Panc1 (cell line): Measurements from ENCODE around the gene R3HDML. TPM values are rescaled to one million over a fixed set of nuclear protein-coding genes. Genes with fewer than 3 reads are reported as not detected.

Source experiments
- ATAC-seq: fragments of 200-7000 bp; cut with Tn5 transposase; 2 replicates; pipeline ENCODE4 v1.9.1; 2020; ENCODE audit warnings: mild to moderate bottlenecking, moderate library complexity
- BruUV-seq: library from RNA; stranded (reverse); fragments of 400-500 nt; replicated peaks from 2 replicates; lab custom pipeline; 2021; lab: Mats Ljungman, UMichigan
- CTCF ChIA-PET: fragments of 300-600 bp; sonication (Branson Sonifier 250); formaldehyde crosslinking; loops from one replicate; lab custom pipeline; 2022; ENCODE audit warnings: antibody characterized with exemption; lab: Charles Lee
- POLR2A ChIA-PET: fragments of 300-600 bp; sonication (Branson Sonifier 250); formaldehyde crosslinking; loops from one replicate; lab custom pipeline; 2022; ENCODE audit warnings: antibody characterized with exemption; lab: Charles Lee
- DNase-seq: peaks from one replicate; pipeline ENCODE4 v3.0.0-alpha.2; 2010; ENCODE audit warnings: low read depth, low spot score
- H3K27ac ChIP-seq: 2 replicates; pipeline ENCODE4 v1.5.1; 2011; ENCODE audit warnings: mild to moderate bottlenecking, low read length, inconsistent platforms
- H3K27me3 ChIP-seq: fragments of 200-500 bp; sonication (Bioruptor generic); 2 replicates; pipeline ENCODE4 v1.6.0; 2014; ENCODE audit warnings: low read length, inconsistent platforms; ENCODE audit not compliant: control insufficient read depth, insufficient read depth
- H3K36me3 ChIP-seq: fragments of 200-500 bp; sonication (Bioruptor generic); 2 replicates; pipeline ENCODE4 v1.5.1; 2014; ENCODE audit warnings: inconsistent platforms, mild to moderate bottlenecking, low read length, moderate library complexity; ENCODE audit not compliant: control insufficient read depth, insufficient read depth
- H3K4me1 ChIP-seq: 2 replicates; pipeline ENCODE4 v1.5.1; 2011; ENCODE audit warnings: inconsistent platforms, mild to moderate bottlenecking, low read length, moderate library complexity; ENCODE audit not compliant: control insufficient read depth, insufficient read depth
- H3K4me3 ChIP-seq, 2 experiments: 2 replicates each; pipeline ENCODE4 v1.5.1; 2011 to 2012; ENCODE audit warnings: low read depth in 2 of 2, low read length in 2 of 2, mild to moderate bottlenecking in 2 of 2, inconsistent platforms in 1 of 2, moderate library complexity in 1 of 2
- H3K9me3 ChIP-seq: fragments of 200-500 bp; sonication (Bioruptor generic); 2 replicates; pipeline ENCODE4 v1.5.1; 2014; ENCODE audit warnings: low read depth, mild to moderate bottlenecking, inconsistent platforms, low read length, moderate library complexity; ENCODE audit not compliant: control insufficient read depth, insufficient read depth
- CTCF ChIP-seq: fragments of 450-650 bp; IDR thresholded peaks from 2 replicates; pipeline ENCODE4 v1.5.1; 2017; ENCODE audit warnings: mild to moderate bottlenecking
- POLR2AphosphoS5 ChIP-seq: IDR thresholded peaks from 2 replicates; pipeline ENCODE4 v1.6.1; 2012; ENCODE audit warnings: mild to moderate bottlenecking, low read depth, low read length, moderate library complexity
- REST ChIP-seq, 2 experiments: IDR thresholded peaks; 2 replicates each; pipeline ENCODE4 v1.6.1; 2011 to 2012; ENCODE audit warnings: low read depth in 2 of 2, control low read depth in 1 of 2, low read length in 1 of 2, mild to moderate bottlenecking in 1 of 2, moderate library complexity in 1 of 2; ENCODE audit not compliant: insufficient read depth in 1 of 2
- SIN3A ChIP-seq: IDR thresholded peaks from 2 replicates; pipeline ENCODE4 v1.6.1; 2012; ENCODE audit warnings: low read depth, mild to moderate bottlenecking, low read length, moderate library complexity, borderline replicate concordance; ENCODE audit not compliant: insufficient read depth
- TCF7L2 ChIP-seq: IDR thresholded peaks from 2 replicates; pipeline ENCODE4 v1.6.1; 2011; ENCODE audit warnings: mild to moderate bottlenecking, low read depth, low read length, inconsistent platforms
- in situ Hi-C: cut with HindIII; loops from 2 replicates; pipeline ENCODE4 v1.10.0; 2016; ENCODE audit warnings: low sequenced_read_pairs, low pct_unique_long_range_greater_than_20kb
- intact Hi-C: fragments of 100-400 bp; cut with micrococcal nuclease; formaldehyde crosslinking; loops from one replicate; pipeline ENCODE4 v1.10.0; 2022; ENCODE audit not compliant: unreplicated experiment
- total RNA-seq: library from RNA; stranded (reverse); gene quantifications from one replicate; pipeline ENCODE4 v1.2.1, GENCODE V29; 2021; ENCODE audit not compliant: unreplicated experiment

Gene R3HDML
- total RNA-seq, 1 experiment from 2014 or later = not detected

- no peak for TF ChIP-seq REST (IDR thresholded peaks at IDR 0.05; ENCODE audit: insufficient read depth in 1 of 2, low read depth in 2 of 2, low read length in 1 of 2)
- no peak for TF ChIP-seq TCF7L2
- no peak for TF ChIP-seq SIN3A
- TF ChIP-seq CTCF = no peak
- no peak for TF ChIP-seq POLR2AphosphoS5
- H3K4me3 ChIP-seq = no peak overlapping the region
- DNase-seq = no peak
- intact Hi-C loops (no loop called here), in situ Hi-C loops (no loop called here)
- H3K36me3 ChIP-seq = no peaks in the 10 kb centered on the region
- POLR2A ChIA-PET = no interaction called here
- no peak overlapping the region for H3K27ac ChIP-seq
- H3K27me3 ChIP-seq = peaks cover 3% of the 10 kb centered on the region
- no peak for ATAC-seq
- CTCF ChIA-PET = no interaction called here
- H3K4me1 ChIP-seq = no peaks in the 10 kb centered on the region
- H3K9me3 ChIP-seq = no peaks in the 10 kb centered on the region
- BruUV-seq = no TSS peak
Observed at GRCh38 chr20:44398335-44398734, 61.5 kb downstream of the R3HDML start.

GRCh38 chr20:44399446-44399845 lies 62.6 kb downstream of the R3HDML start:
- no peak for DNase-seq
- ChIA-PET POLR2A (no interaction called here), CTCF (no interaction called here)
- no TSS peak for BruUV-seq
- peaks cover 3% of the 10 kb centered on the region for H3K27me3 ChIP-seq
- ATAC-seq = no peak
- in situ Hi-C loops = no loop called here
- no peak overlapping the region for H3K27ac ChIP-seq
- intact Hi-C loops = no loop called here
- H3K4me3 ChIP-seq = no peak overlapping the region
- TF ChIP-seq REST (IDR thresholded peaks at IDR 0.05; ENCODE audit: insufficient read depth in 1 of 2, low read depth in 2 of 2, low read length in 1 of 2) = no peak
- no peak for TF ChIP-seq CTCF
- TF ChIP-seq TCF7L2 = no peak
- no peak for TF ChIP-seq SIN3A
- TF ChIP-seq POLR2AphosphoS5 = no peak
- no peaks in the 10 kb centered on the region for H3K36me3 ChIP-seq
- no peaks in the 10 kb centered on the region for H3K4me1 ChIP-seq
- no peaks in the 10 kb centered on the region for H3K9me3 ChIP-seq
